Sigmoid colon (tissue), 4 donors: ENCODE results near the gene PRSS57.

Experiments used
- CTCF ChIP-seq, 4 experiments: fragments of 450-650 bp in 3 of 4; fragments of 200-600 bp in 1 of 4; IDR thresholded peaks; one replicate each; pipeline ENCODE4 v1.5.1; 2016 to 2019; ENCODE audit warnings: antibody characterized with exemption in 4 of 4, mild to moderate bottlenecking in 3 of 4, moderate library complexity in 2 of 4
- EP300 ChIP-seq, 4 donors: sonication (generic); formaldehyde crosslinking; IDR thresholded peaks; one replicate each; pipeline ENCODE4 v1.6.1; 2017; ENCODE audit warnings: antibody characterized with exemption in 4 of 4
- POLR2A ChIP-seq, 2 donors: fragments of 450-650 bp; IDR thresholded peaks; one replicate each; pipeline ENCODE4 v1.6.1; 2016; ENCODE audit warnings: antibody characterized with exemption in 2 of 2, mild to moderate bottlenecking in 2 of 2, moderate library complexity in 2 of 2

- TF ChIP-seq CTCF (IDR thresholded peaks at IDR 0.05), result no peak
- no peak for TF ChIP-seq EP300 (IDR thresholded peaks at IDR 0.05)
- no peak for TF ChIP-seq POLR2A (IDR thresholded peaks at IDR 0.05)
These were observed 28.0 kb upstream of the PRSS57 start for GRCh38 chr19:723247-723646.
